GM12878 (cell line): ENCODE results near the gene FMOD. TPM values are rescaled to one million over a fixed set of nuclear protein-coding genes. Genes with fewer than 3 reads are reported as not detected.

ENCODE experiments used
- BCL3 ChIP-seq: IDR thresholded peaks from 2 replicates; pipeline ENCODE4 v1.6.1; 2011; ENCODE audit warnings: borderline replicate concordance, low read depth, mild to moderate bottlenecking, moderate library complexity, low read length; ENCODE audit not compliant: insufficient read depth, poor library complexity, severe bottlenecking
- CTCF ChIP-seq, 3 experiments: IDR thresholded peaks in 2 of 3; conservative IDR thresholded peaks in 1 of 3; 2 replicates each; pipeline ENCODE4 v1.5.1; 2011; ENCODE audit warnings: low read depth in 3 of 3, low read length in 3 of 3, mild to moderate bottlenecking in 3 of 3, control low read depth in 2 of 3, moderate library complexity in 2 of 3, inconsistent platforms in 1 of 3, mixed read lengths in 1 of 3; ENCODE audit not compliant: control insufficient read depth in 2 of 3, insufficient read depth in 1 of 3; ENCODE audit errors: extremely low read depth in 1 of 3
- E2F8 ChIP-seq: fragments of 450-650 bp; IDR thresholded peaks from 2 replicates; pipeline ENCODE4 v1.6.1; 2018; ENCODE audit warnings: mild to moderate bottlenecking, low read depth, moderate library complexity; ENCODE audit not compliant: partially characterized antibody
- EED ChIP-seq: sonication (generic); IDR thresholded peaks from 2 replicates; pipeline ENCODE4 v1.6.1; 2016; ENCODE audit warnings: antibody characterized with exemption, low read depth
- GATAD2B ChIP-seq: fragments of 450-650 bp; conservative IDR thresholded peaks from 2 replicates; pipeline ENCODE4 v1.6.1; 2017; ENCODE audit warnings: low read depth, mild to moderate bottlenecking, moderate library complexity
- HCFC1 ChIP-seq: fragments of 150-350 bp; IDR thresholded peaks from 2 replicates; pipeline ENCODE4 v1.6.1; 2014; ENCODE audit warnings: low read length
- HDAC6 ChIP-seq: fragments of 200-600 bp; sonication (generic); IDR thresholded peaks from one replicate; pipeline ENCODE4 v1.8.0; 2017; ENCODE audit warnings: antibody characterized with exemption; ENCODE audit not compliant: unreplicated experiment
- HSF1 ChIP-seq: fragments of 150-350 bp; IDR thresholded peaks from 2 replicates; pipeline ENCODE4 v1.6.1; 2014; ENCODE audit warnings: mild to moderate bottlenecking, low read depth, low read length
- MAX ChIP-seq: IDR thresholded peaks from 2 replicates; pipeline ENCODE4 v1.6.1; 2012; ENCODE audit warnings: low read depth, low read length, improper control_type of control experiment
- MTA2 ChIP-seq: fragments of 450-650 bp; IDR thresholded peaks from 2 replicates; pipeline ENCODE4 v1.6.1; 2016; ENCODE audit warnings: low read depth, mild to moderate bottlenecking, moderate library complexity
- MXI1 ChIP-seq: fragments of 150-350 bp; IDR thresholded peaks from 2 replicates; pipeline ENCODE4 v1.6.1; 2011; ENCODE audit warnings: low read depth, mild to moderate bottlenecking, inconsistent platforms, low read length, improper control_type of control experiment
- NR2C2 ChIP-seq: IDR thresholded peaks from 2 replicates; pipeline ENCODE4 v1.6.1; 2011; ENCODE audit warnings: borderline replicate concordance, low read depth; ENCODE audit not compliant: control insufficient read depth, insufficient read length
- PAX8 ChIP-seq: fragments of 450-650 bp; IDR thresholded peaks from 2 replicates; pipeline ENCODE4 v1.6.1; 2017; ENCODE audit warnings: mild to moderate bottlenecking, moderate library complexity
- PBX3 ChIP-seq: IDR thresholded peaks from 2 replicates; pipeline ENCODE4 v1.6.1; 2011; ENCODE audit warnings: mild to moderate bottlenecking, low read depth, low read length, moderate library complexity; ENCODE audit not compliant: insufficient replicate concordance
- POLR2AphosphoS2 ChIP-seq: IDR thresholded peaks from 2 replicates; pipeline ENCODE4 v1.6.1; 2011; ENCODE audit warnings: low read depth, mild to moderate bottlenecking, low read length, improper control_type of control experiment, moderate library complexity
- SMC3 ChIP-seq: IDR thresholded peaks from 2 replicates; pipeline ENCODE4 v1.6.1; 2011; ENCODE audit warnings: low read length, improper control_type of control experiment, borderline replicate concordance
- TARDBP ChIP-seq: IDR thresholded peaks from 2 replicates; pipeline ENCODE4 v1.6.1; 2016; ENCODE audit warnings: borderline replicate concordance
- TCF7 ChIP-seq: IDR thresholded peaks from 2 replicates; pipeline ENCODE4 v1.6.1; 2014; ENCODE audit warnings: antibody characterized with exemption, borderline replicate concordance
- ZBED1 ChIP-seq: IDR thresholded peaks from 2 replicates; pipeline ENCODE4 v1.6.1; 2016; ENCODE audit warnings: borderline replicate concordance
- polyA plus RNA-seq, 11 experiments: library from polyadenylated mRNA; depleted of rRNA in 4 of 11; unstranded in 6 of 11; stranded (reverse) in 5 of 11; fragments of >200 nt; fragmentation: Nextera tagmentation in 4 of 11; fragmentation: Illumina TruSeq in 1 of 11; extraction: Ambion mirVana in 4 of 11; extraction: Trizol in 1 of 11; gene quantifications; 1 replicate in 1 of 11; 2 replicates in 10 of 11; pipeline versions ENCODE4 v1.2.1 to v1.2.3, GENCODE V29; 2011 to 2016; ENCODE audit warnings: inconsistent platforms in 2 of 11, missing spikeins in 2 of 11, low read depth in 1 of 11
- total RNA-seq, 4 experiments: library from RNA; depleted of rRNA in 3 of 4; stranded (reverse); fragments of >200 nt in 3 of 4; fragmentation: Illumina TruSeq in 1 of 4; extraction: Trizol in 1 of 4; gene quantifications; 2 replicates each; pipeline versions ENCODE4 v1.2.1 to v1.2.3, GENCODE V29; 2013 to 2021

FMOD gene
- total and polyA plus RNA-seq, 10 of the 15 experiments (the other 5 are each of a cell fraction or from before 2014, with no cell fraction given): 0.03 to 0.26 (median 0.11) TPM; not detected in 7

- TF ChIP-seq EED: no peak; the same call in 1 of the 2 replicates
- no peak for TF ChIP-seq TCF7
- TF ChIP-seq PBX3: peak; percentile 9
- TF ChIP-seq SMC3: peak; percentile 5; the same call in 1 of the 2 replicates
- TF ChIP-seq E2F8: no peak
- TF ChIP-seq HDAC6: peak; percentile 91
- no peak for TF ChIP-seq HCFC1
- peak; percentile 49 for TF ChIP-seq BCL3
- peak; percentile 61; the same call in 1 of the 2 replicates for TF ChIP-seq MAX
- peak; percentile 62 for TF ChIP-seq GATAD2B
- TF ChIP-seq ZBED1: 0 out of 2 replicates have a peak, but pooled peaks have one; percentile 38
- TF ChIP-seq TARDBP: peak; percentile 34; the same call in 1 of the 2 replicates
- peak; percentile 100 for TF ChIP-seq POLR2AphosphoS2
- TF ChIP-seq PAX8: 0 out of 2 replicates have a peak, but pooled peaks have one; percentile 37
- no peak for TF ChIP-seq HSF1
- TF ChIP-seq MTA2: 0 out of 2 replicates have a peak, but pooled peaks have one; percentile 26
- no peak for TF ChIP-seq CTCF (IDR thresholded peaks at IDR 0.05 in 2 of 3, conservative IDR thresholded peaks at IDR 0.05 in 1 of 3; ENCODE audit: control insufficient read depth in 2 of 3, extremely low read depth in 1 of 3, insufficient read depth in 1 of 3, low read depth in 3 of 3, low read length in 3 of 3)
- TF ChIP-seq NR2C2: no peak
- TF ChIP-seq MXI1: peak; percentile 18; the same call in 1 of the 2 replicates
Measured at GRCh38 chr1:203304919-203305808, 45.8 kb downstream of the FMOD start, which contains the start of gene BTG2 (continued).
